Stimulated activated CD8-positive, alpha-beta memory T cell treated with anti-CD3 and anti-CD28 coated beads, Interleukin-12 subunit alpha, Interleukin-12 subunit beta, amount 100 ng/mL, for 4 hours (primary cell): ENCODE results near the gene HERPUD2.

Experiments used
- DNase-seq: peaks from one replicate; pipeline ENCODE4 v3.0.0-alpha.2; 2020; ENCODE audit warnings: low read depth

HERPUD2 gene

GRCh38 chr7:35694784-35695472 is at the start of gene HERPUD2:
TSS of gene HERPUD2 (minus strand) at chr7:35695135. CDS start at chr7:35694330, 805 bp downstream.
- DNase-seq: peak; percentile 84

GRCh38 chr7:35738889-35739288 is 44.0 kb upstream of the HERPUD2 start:
- DNase-seq: no peak

GRCh38 chr7:35736725-35737124 is 41.8 kb upstream of the HERPUD2 start:
- DNase-seq: no peak

DNA sequence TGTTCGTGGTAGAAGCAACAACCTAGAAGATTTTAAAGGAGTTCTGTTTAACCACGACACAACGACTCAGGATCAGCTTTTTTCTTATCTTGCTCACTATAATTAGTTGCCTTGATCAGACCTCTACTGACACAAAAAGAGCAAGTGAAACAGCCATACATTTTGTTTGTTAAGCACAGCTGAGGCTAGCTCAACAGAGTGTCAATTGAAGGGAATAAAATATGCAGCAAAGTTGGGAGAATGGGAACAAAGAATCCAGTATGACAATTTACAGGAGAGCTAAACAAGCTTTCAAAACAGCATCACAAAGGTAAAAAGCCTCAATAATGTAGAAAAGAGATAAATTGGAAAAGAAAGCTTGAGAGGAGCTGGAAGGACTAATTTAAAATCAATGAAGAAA is 40.5 kb upstream of the HERPUD2 start:
- DNase-seq: no peak

DNA sequence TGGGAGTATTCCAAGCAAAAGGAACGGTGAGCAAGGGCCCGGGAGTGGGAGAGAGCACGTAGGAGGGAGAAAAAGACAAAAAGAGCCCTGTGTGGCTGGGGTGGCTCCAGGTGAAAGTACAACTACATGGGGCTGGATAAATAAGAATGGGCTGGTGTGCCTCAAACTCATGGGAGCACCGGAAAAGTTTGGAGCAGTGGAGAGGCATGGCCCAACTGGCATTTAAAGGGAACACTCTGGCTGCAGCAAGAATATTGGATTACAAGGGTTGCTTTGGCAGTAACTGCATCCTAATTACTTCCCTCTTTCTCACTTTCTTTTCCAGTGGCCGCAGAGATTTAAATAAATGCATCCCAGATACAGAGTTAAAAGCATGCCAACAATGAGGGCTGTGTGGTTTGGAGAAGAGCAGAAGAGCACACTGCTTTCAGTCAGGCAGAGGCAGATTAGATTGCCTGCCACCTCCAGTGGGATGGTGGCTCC is 39.1 kb upstream of the HERPUD2 start:
- no peak for DNase-seq

DNA sequence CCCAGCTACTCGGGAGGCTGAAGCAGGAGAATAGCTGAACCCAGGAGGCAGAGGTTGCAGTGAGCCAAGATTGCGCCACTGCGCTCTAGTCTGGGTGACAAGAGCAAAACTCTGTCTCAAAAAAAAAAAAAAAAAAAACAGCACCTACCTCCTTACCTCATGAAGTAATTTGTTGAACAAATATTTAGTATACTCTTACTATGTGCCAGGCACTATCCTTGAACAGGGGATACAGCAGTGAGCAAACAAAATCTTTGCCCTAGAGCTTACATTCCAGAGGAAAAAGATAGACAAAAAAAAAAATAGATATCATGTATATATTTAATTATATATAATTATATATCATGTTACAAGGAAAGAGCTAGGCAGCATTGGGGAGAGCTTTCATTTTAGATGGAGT is 36.4 kb upstream of the HERPUD2 start:
- DNase-seq: no peak

DNA sequence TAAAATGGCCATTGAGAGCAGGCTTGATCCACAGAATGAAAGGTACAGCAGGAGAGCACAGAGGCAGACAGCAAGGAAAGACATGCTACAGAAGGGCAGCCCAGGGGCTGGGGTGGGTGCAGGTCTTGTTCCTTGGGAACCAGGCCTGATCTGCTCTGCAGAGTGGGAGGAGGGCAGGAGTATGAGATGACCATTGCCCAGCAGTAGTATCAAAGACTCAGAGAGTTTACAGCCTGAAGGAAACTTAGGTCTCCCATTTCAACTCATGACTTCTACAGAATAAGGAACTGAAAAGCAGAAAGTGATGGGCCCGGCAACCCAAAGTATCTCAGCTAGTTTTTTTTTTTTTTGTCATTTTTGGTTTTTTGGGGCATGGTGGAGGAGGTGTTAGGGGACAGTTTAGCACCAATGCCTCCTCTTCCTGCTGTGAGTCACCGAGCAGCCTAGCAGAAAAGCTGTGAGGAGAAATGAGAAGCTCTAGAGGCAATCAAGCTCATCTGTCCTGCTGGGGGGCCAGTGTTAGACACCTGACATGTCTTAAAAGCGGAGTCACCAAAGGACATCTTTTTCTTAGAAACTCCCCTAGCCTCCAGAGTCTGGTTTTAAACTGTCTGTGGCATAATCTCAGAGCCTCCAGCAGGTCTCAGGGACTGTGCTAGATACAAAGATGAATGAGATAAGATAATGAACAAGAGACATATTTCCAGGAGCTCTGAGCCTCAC is 34.3 kb upstream of the HERPUD2 start:
- no peak for DNase-seq

DNA sequence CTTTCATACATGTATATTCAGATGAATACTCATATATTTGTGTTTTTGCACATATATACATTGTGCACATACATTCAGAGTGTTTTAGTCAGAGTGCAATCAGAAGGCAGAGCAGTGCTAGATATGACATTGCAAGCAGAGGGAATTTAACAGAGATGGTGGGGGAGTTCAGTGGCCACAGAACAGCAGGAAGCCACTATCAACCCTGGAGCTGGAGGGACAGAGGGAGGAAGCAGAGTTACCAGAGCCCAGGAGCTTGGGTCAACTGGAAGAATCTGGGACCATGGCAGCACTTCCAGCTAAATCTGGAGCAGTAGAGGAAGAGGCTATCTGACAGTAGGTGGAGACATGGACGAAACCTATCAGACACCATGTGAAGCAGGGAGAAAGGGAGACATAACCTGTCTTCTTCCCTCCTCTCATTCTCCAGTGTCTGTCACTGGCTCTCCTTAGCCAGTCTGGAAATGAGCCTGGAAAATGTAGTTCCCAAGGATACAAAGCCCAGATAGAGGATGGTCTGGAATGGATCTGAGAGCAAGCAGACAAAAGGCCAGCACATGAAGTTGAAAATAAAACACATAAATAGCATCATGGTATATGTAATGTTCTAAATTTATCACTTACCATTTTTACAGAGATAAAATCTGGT is 33.6 kb upstream of the HERPUD2 start:
- no peak for DNase-seq

- no peak for DNase-seq
Measured at GRCh38 chr7:35727571-35727970, 32.6 kb upstream of the HERPUD2 start.

DNA sequence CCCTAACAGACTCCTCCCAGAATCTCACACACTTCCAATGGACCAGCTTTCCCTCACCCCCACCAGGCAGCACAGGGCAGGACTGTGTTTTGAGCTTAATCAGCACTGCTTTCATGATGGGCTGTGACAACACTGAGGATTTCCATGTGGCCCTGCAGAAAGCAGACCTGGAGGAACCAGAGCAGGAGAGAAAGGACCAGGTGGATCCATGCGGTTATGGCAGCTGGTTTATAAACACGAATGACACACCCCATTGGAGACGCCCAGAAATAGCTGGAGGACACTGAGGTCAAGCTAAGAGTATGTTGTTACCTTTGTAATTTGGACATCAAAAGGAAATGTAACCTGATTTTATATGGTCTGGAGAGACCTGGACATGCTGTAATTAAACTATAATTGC is 31.7 kb upstream of the HERPUD2 start:
- DNase-seq: no peak

- DNase-seq: no peak
Measured at GRCh38 chr7:35725280-35725680, 30.3 kb upstream of the HERPUD2 start.

DNA sequence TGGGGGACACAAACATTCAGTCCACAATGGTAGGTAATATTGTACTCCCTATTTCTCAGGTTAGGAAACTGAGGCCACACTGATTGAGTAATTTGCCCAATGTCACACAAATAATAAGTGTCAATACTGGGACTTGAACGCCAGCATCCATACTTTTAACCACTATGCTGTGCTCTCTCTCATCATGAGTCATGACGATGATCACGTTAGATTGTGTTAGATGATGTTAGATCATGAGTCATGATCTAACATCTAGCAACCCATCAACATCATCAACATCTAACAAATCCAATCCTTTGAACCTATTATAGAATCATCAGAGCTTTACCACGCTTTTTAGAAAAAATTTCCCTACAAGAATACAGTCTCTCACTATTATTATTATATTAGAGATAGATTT is 28.1 kb upstream of the HERPUD2 start:
- no peak for DNase-seq

GRCh38 chr7:35722054-35722849 is 27.3 kb upstream of the HERPUD2 start:
- no peak for DNase-seq

GRCh38 chr7:35721288-35721687 is 26.4 kb upstream of the HERPUD2 start:
- DNase-seq: no peak

GRCh38 chr7:35720849-35721248 is 25.9 kb upstream of the HERPUD2 start:
- DNase-seq: no peak

DNA sequence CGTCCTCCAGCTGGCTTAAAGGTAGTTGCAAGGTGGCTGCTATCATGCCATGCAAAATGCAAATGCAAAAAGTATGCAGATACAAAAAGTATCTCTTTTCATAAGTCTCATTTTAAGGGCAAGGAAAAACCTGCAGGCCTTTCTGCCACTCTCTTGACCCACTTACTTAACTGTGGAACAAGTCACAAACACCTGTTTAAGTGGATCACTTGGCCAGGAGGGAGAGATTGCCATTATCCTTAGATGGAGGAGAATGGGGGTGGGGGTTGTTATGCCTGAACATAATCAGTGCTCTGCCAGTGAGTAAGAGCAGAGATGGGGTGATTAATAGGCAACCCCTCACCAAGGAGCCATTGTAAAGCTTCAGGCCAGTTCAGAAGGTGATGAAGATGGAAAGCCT is 25.1 kb upstream of the HERPUD2 start:
- no peak for DNase-seq

GRCh38 chr7:35718047-35718446 is 23.1 kb upstream of the HERPUD2 start:
- no peak for DNase-seq

DNA sequence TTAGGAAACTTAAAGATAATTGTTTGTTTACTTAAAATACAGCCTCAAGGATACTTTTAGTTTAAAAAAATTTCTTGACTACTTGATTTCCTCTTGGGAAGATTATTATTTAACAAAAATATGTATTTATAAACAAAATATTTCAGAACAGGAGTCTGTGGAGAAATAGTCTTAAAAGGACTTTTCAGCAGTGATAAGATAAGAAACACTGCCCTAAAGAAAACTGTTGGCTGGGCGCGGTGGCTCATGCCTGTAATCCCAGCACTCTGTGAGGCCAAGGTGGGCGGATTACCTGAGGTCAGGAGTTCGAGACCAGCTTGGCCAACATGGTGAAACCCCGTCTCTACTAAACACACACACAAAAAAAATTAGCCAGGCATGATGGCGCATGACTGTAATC is 22.6 kb upstream of the HERPUD2 start:
- DNase-seq: no peak

DNA sequence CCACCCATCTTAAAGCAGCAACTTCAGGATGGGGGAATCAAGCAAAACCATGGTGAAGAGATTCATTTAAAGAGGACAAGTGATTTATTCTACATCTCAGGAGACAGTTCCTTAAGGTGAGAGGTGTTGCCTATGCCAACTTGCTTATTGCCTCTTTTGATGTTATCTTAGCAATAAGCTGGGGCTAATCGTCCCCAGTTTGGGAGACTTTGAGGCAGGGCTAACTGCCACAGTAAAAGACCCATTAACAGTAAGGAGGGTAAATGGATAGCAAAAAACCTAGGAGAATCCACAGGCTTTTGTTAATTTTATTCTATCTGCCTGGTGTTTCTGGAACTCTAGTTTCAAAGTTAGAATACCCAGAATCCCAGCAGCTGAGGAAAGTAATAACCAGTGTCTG is 22.1 kb upstream of the HERPUD2 start:
- no peak for DNase-seq

DNA sequence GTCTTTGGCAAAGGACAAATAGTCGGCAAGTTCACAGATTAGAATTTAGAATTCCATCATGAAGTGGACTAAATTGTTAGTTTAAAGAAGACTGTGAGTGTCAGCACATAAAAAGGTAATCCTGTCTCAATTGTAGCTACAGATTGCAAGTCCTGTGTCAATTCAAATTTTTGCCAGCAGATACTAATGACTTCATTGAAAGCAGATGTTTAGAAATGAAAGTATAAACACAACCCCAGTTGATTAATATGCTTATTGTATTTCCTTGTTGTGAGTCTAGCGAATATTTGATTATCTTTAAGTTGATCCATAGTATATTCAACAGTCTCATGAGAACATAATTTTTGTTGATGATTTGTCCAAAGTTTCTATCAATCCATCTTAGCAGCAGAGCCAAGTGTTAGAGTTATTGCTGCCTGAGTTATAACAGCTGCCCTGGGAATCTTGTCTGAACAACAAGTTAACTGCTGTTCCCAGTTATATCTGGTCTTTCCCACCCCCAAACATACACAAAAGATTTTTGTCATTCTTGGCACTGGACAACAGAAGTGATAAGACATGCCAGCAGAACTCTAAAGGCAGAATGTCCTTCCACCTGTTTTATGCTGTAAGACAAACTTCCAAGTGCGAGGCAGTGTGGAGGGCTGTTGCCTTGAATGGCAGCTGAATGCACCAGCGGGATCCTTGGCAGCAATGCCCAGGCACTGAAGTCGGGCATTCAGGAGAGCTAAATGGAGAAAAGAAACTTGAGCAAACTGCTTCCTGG is 21.3 kb upstream of the HERPUD2 start:
- no peak for DNase-seq

DNA sequence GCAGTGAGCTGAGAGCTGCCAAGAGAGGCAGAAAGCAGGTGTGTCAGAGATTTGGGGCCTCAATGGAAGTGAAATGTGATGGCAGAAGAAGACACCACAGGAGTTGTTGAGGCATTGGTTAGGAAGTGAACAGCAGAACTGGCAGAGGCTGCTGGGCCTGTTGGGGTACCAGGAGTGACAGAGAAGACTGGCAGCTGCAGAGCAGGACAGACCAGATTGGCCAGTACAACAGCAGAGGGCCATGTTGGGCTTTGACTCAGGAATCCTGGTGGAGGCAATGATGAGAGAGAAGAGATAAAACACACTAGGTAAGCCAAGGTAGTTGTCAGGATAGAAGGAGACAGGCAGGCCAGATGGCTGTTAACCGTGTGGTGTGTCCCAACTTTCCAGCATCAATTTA is 19.9 kb upstream of the HERPUD2 start:
- no peak for DNase-seq

DNA sequence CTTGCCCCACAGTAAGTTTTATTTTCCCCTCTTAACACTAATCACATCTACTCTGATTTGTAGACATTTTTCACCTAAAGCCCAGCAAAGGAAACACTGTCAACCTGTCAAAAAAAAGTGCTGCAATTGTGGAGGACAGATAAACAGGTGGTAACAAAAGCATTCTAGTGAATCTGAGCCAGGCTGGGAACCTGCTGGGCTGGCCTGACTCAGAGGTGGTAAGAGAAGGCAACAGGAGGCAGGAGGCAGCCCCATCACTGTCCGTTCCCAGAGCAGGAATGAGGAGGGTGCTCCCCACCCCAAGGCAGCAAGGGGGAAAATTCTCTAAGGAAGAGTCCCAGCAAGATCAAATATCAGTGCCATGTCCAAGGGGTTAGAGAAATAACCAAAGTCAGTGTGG is 19.5 kb upstream of the HERPUD2 start:
- no peak for DNase-seq
